GM23338 (cell line): ENCODE results near the gene ZNF292. TPM values are rescaled to one million over a fixed set of nuclear protein-coding genes. Genes with fewer than 3 reads are reported as not detected.

Experiments
- ATAC-seq: fragments of 200-7000 bp; cut with Tn5 transposase; 3 replicates; pipeline ENCODE4 v1.9.1; 2020
- DNase-seq: peaks from one replicate; pipeline ENCODE4 v3.0.0-alpha.2; 2015; ENCODE audit warnings: low spot score
- H2AFZ ChIP-seq: fragments of 200-600 bp; sonication (generic); 2 replicates; pipeline ENCODE4 v1.8.0; 2016; ENCODE audit warnings: antibody characterized with exemption, mild to moderate bottlenecking, moderate library complexity
- H3F3A ChIP-seq: fragments of 200-600 bp; sonication (generic); replicated peaks from 2 replicates; pipeline ENCODE4 v1.8.0; 2017; ENCODE audit warnings: antibody characterized with exemption, mixed run types, low read depth
- H3K27ac ChIP-seq: fragments of 200-600 bp; sonication (generic); 2 replicates; pipeline ENCODE4 v1.6.1; 2016; ENCODE audit warnings: low read depth
- H3K27me3 ChIP-seq: fragments of 200-600 bp; sonication (generic); 2 replicates; pipeline ENCODE4 v1.8.0; 2016; ENCODE audit warnings: mild to moderate bottlenecking, mixed run types, moderate library complexity; ENCODE audit not compliant: insufficient read depth
- H3K36me3 ChIP-seq: fragments of 200-600 bp; sonication (generic); 2 replicates; pipeline ENCODE4 v1.8.0; 2016; ENCODE audit warnings: mild to moderate bottlenecking; ENCODE audit not compliant: insufficient read depth
- H3K4me1 ChIP-seq: fragments of 200-600 bp; sonication (generic); 2 replicates; pipeline ENCODE4 v1.8.0; 2016; ENCODE audit warnings: mild to moderate bottlenecking, moderate library complexity; ENCODE audit not compliant: insufficient read depth
- H3K4me2 ChIP-seq: fragments of 200-600 bp; sonication (generic); 2 replicates; pipeline ENCODE4 v1.7.1; 2017; ENCODE audit warnings: mixed run types
- H3K4me3 ChIP-seq: fragments of 200-600 bp; sonication (generic); 2 replicates; pipeline ENCODE4 v1.6.1; 2016; ENCODE audit warnings: mixed run types
- H3K79me2 ChIP-seq: fragments of 200-600 bp; sonication (generic); replicated peaks from 2 replicates; pipeline ENCODE4 v1.8.0; 2017; ENCODE audit warnings: mild to moderate bottlenecking; ENCODE audit not compliant: insufficient read depth
- H3K9me2 ChIP-seq: fragments of 200-600 bp; sonication (generic); 2 replicates; pipeline ENCODE4 v1.8.0; 2017; ENCODE audit not compliant: insufficient read depth
- H4K20me1 ChIP-seq: fragments of 200-600 bp; sonication (generic); replicated peaks from 2 replicates; pipeline ENCODE4 v1.8.0; 2017; ENCODE audit warnings: mild to moderate bottlenecking; ENCODE audit not compliant: insufficient read depth
- H3K27ac Mint-ChIP-seq: 2 replicates; pipeline ENCODE4 v1.8.0; 2020; ENCODE audit warnings: inconsistent platforms, mild to moderate bottlenecking, moderate library complexity, mixed read lengths
- H3K27me3 Mint-ChIP-seq: 3 replicates; pipeline ENCODE4 v1.8.0; 2022; ENCODE audit warnings: low read depth, mild to moderate bottlenecking, moderate library complexity, mixed read lengths, inconsistent platforms; ENCODE audit not compliant: insufficient read depth, poor library complexity
- H3K36me3 Mint-ChIP-seq: 3 replicates; pipeline ENCODE4 v1.8.0; 2021; ENCODE audit warnings: low read depth, mild to moderate bottlenecking, inconsistent platforms, moderate library complexity, mixed read lengths
- H3K4me1 Mint-ChIP-seq: 3 replicates; pipeline ENCODE4 v1.8.0; 2020; ENCODE audit warnings: mild to moderate bottlenecking, inconsistent platforms, mixed read lengths
- H3K4me3 Mint-ChIP-seq: 3 replicates; pipeline ENCODE4 v1.8.0; 2021; ENCODE audit warnings: moderate library complexity, mild to moderate bottlenecking, inconsistent platforms, mixed read lengths
- H3K9me3 Mint-ChIP-seq: 3 replicates; pipeline ENCODE4 v1.8.0; 2020; ENCODE audit warnings: moderate library complexity, mild to moderate bottlenecking, inconsistent platforms, mixed read lengths
- CREB1 ChIP-seq: fragments of 250-450 bp; sonication (Bioruptor Pico); IDR thresholded peaks from 2 replicates; pipeline ENCODE4 v1.5.0; 2020; ENCODE audit warnings: low read depth, mild to moderate bottlenecking, moderate library complexity
- CTCF ChIP-seq, 2 experiments: fragments of 200-600 bp in 1 of 2; sonication (generic) in 1 of 2; conservative IDR thresholded peaks; 2 replicates each; pipeline versions ENCODE4 v1.5.1 to v1.6.1; 2016 to 2017; ENCODE audit warnings: antibody characterized with exemption in 2 of 2, low read depth in 2 of 2, mild to moderate bottlenecking in 2 of 2, moderate library complexity in 1 of 2
- ETS1 ChIP-seq: IDR thresholded peaks from 2 replicates; pipeline ENCODE4 v1.6.1; 2016; ENCODE audit warnings: antibody characterized with exemption
- EZH2 ChIP-seq: fragments of 200-600 bp; sonication (generic); IDR thresholded peaks from one replicate; pipeline ENCODE4 v1.8.0; 2017; ENCODE audit warnings: antibody characterized with exemption, mild to moderate bottlenecking, low read depth; ENCODE audit not compliant: unreplicated experiment
- EZH2phosphoT487 ChIP-seq: fragments of 200-600 bp; sonication (generic); IDR thresholded peaks from one replicate; pipeline ENCODE4 v1.8.1; 2018; ENCODE audit warnings: antibody characterized with exemption; ENCODE audit not compliant: unreplicated experiment
- JUNB ChIP-seq: IDR thresholded peaks from one replicate; pipeline ENCODE4 v1.6.1; 2016; ENCODE audit warnings: antibody characterized with exemption; ENCODE audit not compliant: unreplicated experiment
- NANOG ChIP-seq: IDR thresholded peaks from 2 replicates; pipeline ENCODE4 v1.6.1; 2016; ENCODE audit warnings: antibody characterized with exemption, borderline replicate concordance
- POLR2AphosphoS5 ChIP-seq: IDR thresholded peaks from 2 replicates; pipeline ENCODE4 v1.6.1; 2016; ENCODE audit warnings: antibody characterized with exemption, low read depth
- REST ChIP-seq: IDR thresholded peaks from one replicate; pipeline ENCODE4 v1.6.1; 2018; ENCODE audit warnings: antibody characterized with exemption; ENCODE audit not compliant: unreplicated experiment
- STAT1 ChIP-seq: IDR thresholded peaks from one replicate; pipeline ENCODE4 v1.6.1; 2016; ENCODE audit warnings: antibody characterized with exemption; ENCODE audit not compliant: unreplicated experiment
- ZNF114 ChIP-seq: fragments of 250-450 bp; sonication (Bioruptor Pico); IDR thresholded peaks from 2 replicates; pipeline ENCODE4 v1.5.0; 2020; ENCODE audit warnings: mild to moderate bottlenecking, moderate library complexity
- ZNF331 ChIP-seq: fragments of 250-450 bp; sonication (Bioruptor Pico); IDR thresholded peaks from 2 replicates; pipeline ENCODE4 v1.5.0; 2020; ENCODE audit warnings: low read depth, mild to moderate bottlenecking, moderate library complexity
- ZNF462 ChIP-seq: fragments of 250-450 bp; sonication (Bioruptor Pico); IDR thresholded peaks from 2 replicates; pipeline ENCODE4 v1.5.0; 2020; ENCODE audit warnings: mild to moderate bottlenecking, moderate library complexity
- polyA plus RNA-seq: library from polyadenylated mRNA; unstranded; fragments of >200 nt; fragmentation: Nextera tagmentation; extraction: Ambion mirVana; gene quantifications from 2 replicates; pipeline ENCODE4 v1.2.1, GENCODE V29; 2016
- total RNA-seq: library from RNA; depleted of rRNA; stranded (reverse); fragments of >200 nt; shearing (Covaris generic); gene quantifications from 2 replicates; pipeline ENCODE4 v1.2.3, GENCODE V29; 2014

ZNF292 gene
- total and polyA plus RNA-seq, 2 experiments from 2014 or later, result 45.7 to 67.9 TPM

GRCh38 chr6:87279196-87279595, 123.8 kb downstream of the ZNF292 start:
- H3K36me3 Mint-ChIP-seq, result no peaks in the 10 kb centered on the region
- Histone ChIP-seq H3K9me2 (peaks cover 4% of the 10 kb centered on the region; the same call in 1 of the 2 replicates), H3F3A (no peaks in the 10 kb centered on the region), H3K27me3 (no peaks in the 10 kb centered on the region), H3K4me1 (no peaks in the 10 kb centered on the region), H3K36me3 (no peaks in the 10 kb centered on the region), H3K4me3 (no peak overlapping the region), H3K79me2 (no peaks in the 10 kb centered on the region), H2AFZ (no peak overlapping the region), H4K20me1 (no peaks in the 10 kb centered on the region), H3K27ac (no peak overlapping the region), H3K4me2 (no peak overlapping the region)
- no peak for TF ChIP-seq EZH2phosphoT487
- TF ChIP-seq ZNF331, result no peak
- TF ChIP-seq REST, result no peak
- TF ChIP-seq NANOG, result no peak
- no peak for TF ChIP-seq STAT1
- TF ChIP-seq ZNF114, result no peak
- TF ChIP-seq EZH2, result no peak
- no peak for TF ChIP-seq CTCF (conservative IDR thresholded peaks at IDR 0.05; ENCODE audit: low read depth in 2 of 2)
- no peak for TF ChIP-seq POLR2AphosphoS5
- no peak for TF ChIP-seq ZNF462 (CRISPR knock-in tag)
- no peak for TF ChIP-seq CREB1 (CRISPR knock-in tag)
- no peak for TF ChIP-seq JUNB
- TF ChIP-seq ETS1, result no peak
- no peaks in the 10 kb centered on the region for H3K9me3 Mint-ChIP-seq
- no peak for DNase-seq
- ATAC-seq, result no peak
- H3K4me3 Mint-ChIP-seq, result no peak overlapping the region
- no peak overlapping the region for H3K27ac Mint-ChIP-seq
- no peaks in the 10 kb centered on the region for H3K27me3 Mint-ChIP-seq
- H3K4me1 Mint-ChIP-seq, result no peaks in the 10 kb centered on the region
